Stomach (tissue), 9 donors: ENCODE data around the gene CHEK2. TPM values are rescaled to one million over a fixed set of nuclear protein-coding genes. Genes with fewer than 3 reads are reported as not detected.
"Not testable (repeated sequence)": the region's sequence is repeated elsewhere in the genome, so short reads cannot be mapped to it uniquely, and the experiment has no call there.

ENCODE experiments used
- DNase-seq, 2 donors: peaks; one replicate each; pipeline versions ENCODE4 v3.0.0 to v3.0.0-alpha.2; 2013 to 2019
- H3K27ac ChIP-seq, 5 donors: fragments of 200-600 bp in 4 of 5; sonication (generic) in 4 of 5; one replicate each; pipeline ENCODE4 v1.5.1; 2013 to 2019; ENCODE audit warnings: mild to moderate bottlenecking in 1 of 5, moderate library complexity in 1 of 5
- H3K27me3 ChIP-seq, 3 donors: fragments of 200-600 bp; sonication (generic); one replicate each; pipeline ENCODE4 v1.5.1; 2017 to 2019; ENCODE audit warnings: mixed run types in 1 of 3
- H3K36me3 ChIP-seq, 4 donors: fragments of 200-600 bp; sonication (generic); 1 replicate in 3 of 4; 2 replicates in 1 of 4; pipeline ENCODE4 v1.5.1; 2016 to 2019
- H3K4me1 ChIP-seq, 4 donors: fragments of 200-600 bp; sonication (generic); one replicate each; pipeline ENCODE4 v1.5.1; 2016 to 2019
- H3K4me3 ChIP-seq, 4 donors: fragments of 200-600 bp; sonication (generic) in 3 of 4; one replicate each; pipeline ENCODE4 v1.5.1; 2016 to 2019; ENCODE audit warnings: mild to moderate bottlenecking in 1 of 4
- H3K9me3 ChIP-seq, 4 donors: fragments of 200-600 bp; sonication (generic); one replicate each; pipeline ENCODE4 v1.5.1; 2016 to 2019
- CTCF ChIP-seq, 7 experiments: fragments of 450-650 bp in 4 of 7; fragments of 200-600 bp in 3 of 7; sonication (generic) in 3 of 7; IDR thresholded peaks; one replicate each; pipeline ENCODE4 v1.5.1; 2016 to 2019; ENCODE audit warnings: antibody characterized with exemption in 7 of 7, control low read depth in 2 of 7, mild to moderate bottlenecking in 1 of 7
- EP300 ChIP-seq: sonication (generic); formaldehyde crosslinking; IDR thresholded peaks from one replicate; pipeline ENCODE4 v1.6.1; 2017; ENCODE audit warnings: antibody characterized with exemption
- POLR2A ChIP-seq, 4 donors: fragments of 450-650 bp; IDR thresholded peaks; one replicate each; pipeline ENCODE4 v1.6.1; 2016; ENCODE audit warnings: antibody characterized with exemption in 4 of 4, control low read depth in 2 of 4, mild to moderate bottlenecking in 1 of 4, moderate library complexity in 1 of 4
- POLR2AphosphoS5 ChIP-seq, 3 donors: sonication (generic); formaldehyde crosslinking; IDR thresholded peaks; one replicate each; pipeline ENCODE4 v1.6.1; 2016; ENCODE audit warnings: antibody characterized with exemption in 3 of 3
- WGBS, 5 donors: extraction: QIAGEN DNeasy Blood & Tissue Kit in 3 of 5; methylation state at CpG; one replicate each; pipeline versions ENCODE4 v1.1.5 to v1.1.7; 2013 to 2018; 5-methylcytosine and 5-hydroxymethylcytosine counted together
- intact Hi-C: fragments of 100-400 bp; cut with DNase I; formaldehyde crosslinking; loops from one replicate; pipeline ENCODE4 v1.15.1; 2023; ENCODE audit warnings: low total_unique reads
- polyA plus RNA-seq, 3 donors: library from polyadenylated mRNA; stranded (reverse); fragments of 200-250 nt; gene quantifications; one replicate each; pipeline ENCODE4 v1.2.3, GENCODE V29; 2013
- total RNA-seq, 5 donors: library from RNA; depleted of rRNA; stranded (reverse); fragments of >200 nt; gene quantifications; one replicate each; pipeline versions ENCODE4 v1.1.0 to v1.2.3, GENCODE V29; 2014 to 2016
- donor health status: healthy with polysubstance abuse.
- donor health status: Bipolar disorder and iron deficiency.
- donor health status: healthy.

CHEK2 gene
- total and polyA plus RNA-seq, 8 donors = 1.0 to 21.5 (median 8.5) TPM; not detected in 1

GRCh38 chr22:28670756-28671155 lies 70.9 kb downstream of the CHEK2 start:
- TF ChIP-seq CTCF (IDR thresholded peaks at IDR 0.05) = no peak
- TF ChIP-seq EP300 = no peak
- no peak for TF ChIP-seq POLR2A (IDR thresholded peaks at IDR 0.05)
- TF ChIP-seq POLR2AphosphoS5 (IDR thresholded peaks at IDR 0.05) = no peak
- Histone ChIP-seq H3K36me3 (no peaks in the 10 kb centered on the region), H3K27ac (no peak overlapping the region), H3K9me3 (peaks cover 0 to 7% (median 0%) of the 10 kb centered on the region in 4 donors), H3K4me1 (peaks cover 0 to 17% (median 2%) of the 10 kb centered on the region in 4 donors), H3K4me3 (no peak overlapping the region), H3K27me3 (no peaks in the 10 kb centered on the region)
- 87 to 91% (median 91%) methylated on average over 3 of the region's 3 CpGs for WGBS, 5 donors
- intact Hi-C loops = no loop called here
- no peak for DNase-seq

- TF ChIP-seq EP300 (no peak), CTCF (IDR thresholded peaks at IDR 0.05) (no peak), POLR2A (IDR thresholded peaks at IDR 0.05) (no peak), POLR2AphosphoS5 (IDR thresholded peaks at IDR 0.05) (no peak)
- Histone ChIP-seq H3K27ac (no peak overlapping the region), H3K27me3 (no peaks in the 10 kb centered on the region), H3K4me1 (peaks cover 0 to 13% (median 2%) of the 10 kb centered on the region in 4 donors), H3K4me3 (no peak overlapping the region), H3K36me3 (no peaks in the 10 kb centered on the region), H3K9me3 (peaks cover 0 to 7% (median 0%) of the 10 kb centered on the region in 4 donors)
- DNase-seq = no peak
- WGBS, 5 donors = 81 to 91% (median 86%) methylated on average over 4 of the region's 4 CpGs
- intact Hi-C loops = no loop called here
These were observed 71.5 kb downstream of the CHEK2 start for GRCh38 chr22:28670161-28670560.

- Histone ChIP-seq H3K4me1 (peaks cover 0 to 6% (median 2%) of the 10 kb centered on the region in 4 donors), H3K9me3 (peaks cover 0 to 7% (median 0%) of the 10 kb centered on the region in 4 donors), H3K27me3 (no peaks in the 10 kb centered on the region), H3K4me3 (no peak overlapping the region), H3K27ac (no peak overlapping the region), H3K36me3 (no peaks in the 10 kb centered on the region)
- 66 to 77% (median 66%) methylated on average over 2 of the region's 2 CpGs for WGBS, 5 donors
- TF ChIP-seq CTCF (IDR thresholded peaks at IDR 0.05) (no peak), POLR2A (IDR thresholded peaks at IDR 0.05) (no peak), EP300 (no peak), POLR2AphosphoS5 (IDR thresholded peaks at IDR 0.05) (no peak)
- DNase-seq = no peak
- intact Hi-C loops = no loop called here
These were observed 72.2 kb downstream of the CHEK2 start for GRCh38 chr22:28669387-28669786.

GRCh38 chr22:28663569-28663942 lies 78.1 kb downstream of the CHEK2 start:
- intact Hi-C loops, H3K4me1 ChIP-seq, H3K27me3 ChIP-seq, H3K4me3 ChIP-seq, H3K9me3 ChIP-seq, DNase-seq, H3K27ac ChIP-seq, H3K36me3 ChIP-seq: not testable (repeated sequence)
- no CpG with 5 or more reads among the region's 13 CpGs for WGBS, 5 donors

- H3K27me3 ChIP-seq = no peaks in the 10 kb centered on the region
- no peak overlapping the region for H3K27ac ChIP-seq
- WGBS, 5 donors = 79 to 89% (median 86%) methylated on average over 3 of the region's 3 CpGs
- no peak overlapping the region for H3K4me3 ChIP-seq
- no peaks in the 10 kb centered on the region for H3K9me3 ChIP-seq
- no peaks in the 10 kb centered on the region for H3K4me1 ChIP-seq
- no peaks in the 10 kb centered on the region for H3K36me3 ChIP-seq
- no peak for TF ChIP-seq POLR2AphosphoS5 (IDR thresholded peaks at IDR 0.05)
- TF ChIP-seq POLR2A (IDR thresholded peaks at IDR 0.05) = no peak
- TF ChIP-seq CTCF (IDR thresholded peaks at IDR 0.05) = no peak
- no peak for DNase-seq
- intact Hi-C loops = no loop called here
These were observed 83.2 kb downstream of the CHEK2 start for GRCh38 chr22:28658448-28658847.
